MG63 (cell line): ENCODE measurements around the gene CCNG1. TPM values are rescaled to one million over a fixed set of nuclear protein-coding genes. Genes with fewer than 3 reads are reported as not detected.
"Not testable (repeated sequence)": the region's sequence is repeated elsewhere in the genome, so short reads cannot be mapped to it uniquely, and the experiment has no call there.

Experiments
- DNase-seq: peaks from one replicate; pipeline ENCODE4 v3.0.0-alpha.2; 2020
- H3K27me3 ChIP-seq: fragments of 250-450 bp; sonication (Bioruptor Pico); 2 replicates; pipeline ENCODE4 v1.5.1; 2020; ENCODE audit warnings: mild to moderate bottlenecking, moderate library complexity
- H3K36me3 ChIP-seq: fragments of 250-450 bp; sonication (Bioruptor Pico); 2 replicates; pipeline ENCODE4 v1.5.1; 2020; ENCODE audit warnings: mild to moderate bottlenecking, moderate library complexity
- H3K4me3 ChIP-seq: fragments of 250-450 bp; sonication (Bioruptor Pico); 2 replicates; pipeline ENCODE4 v1.5.1; 2020; ENCODE audit warnings: mild to moderate bottlenecking, moderate library complexity
- H3K9me3 ChIP-seq: fragments of 250-450 bp; sonication (Bioruptor Pico); 2 replicates; pipeline ENCODE4 v1.5.1; 2020; ENCODE audit warnings: mild to moderate bottlenecking, moderate library complexity
- total RNA-seq: library from RNA; depleted of rRNA; stranded (reverse); fragments of >200 nt; shearing (Covaris generic); gene quantifications from 2 replicates; pipeline ENCODE4 v1.2.3, GENCODE V29; 2014; ENCODE audit warnings: low replicate concordance

CCNG1 gene
- total RNA-seq, 1 experiment from 2014 or later, result 134 TPM

- Histone ChIP-seq H3K27me3 (peaks cover 6% of the 10 kb centered on the region; the same call in 1 of the 2 replicates), H3K4me3 (no peak overlapping the region), H3K36me3 (no peaks in the 10 kb centered on the region), H3K9me3 (no peaks in the 10 kb centered on the region)
- DNase-seq, result no peak
These were observed 4.1 kb upstream of the CCNG1 start for GRCh38 chr5:163433271-163433670.

- peaks cover 6% of the 10 kb centered on the region; the same call in 1 of the 2 replicates for H3K27me3 ChIP-seq
- peak; percentile 14 for DNase-seq
- H3K4me3 ChIP-seq, result no peak overlapping the region
- H3K9me3 ChIP-seq, result no peaks in the 10 kb centered on the region
- H3K36me3 ChIP-seq, result peaks cover 4% of the 10 kb centered on the region
These were observed 3.0 kb upstream of the CCNG1 start for GRCh38 chr5:163434401-163434866.

GRCh38 chr5:163436515-163436914 is 880 bp upstream of the CCNG1 start:
- H3K9me3 ChIP-seq, result no peaks in the 10 kb centered on the region
- H3K27me3 ChIP-seq, result no peaks in the 10 kb centered on the region
- DNase-seq, result no peak
- H3K36me3 ChIP-seq, result peaks cover 25% of the 10 kb centered on the region
- H3K4me3 ChIP-seq, result peak overlapping the region; percentile 89

- no peaks in the 10 kb centered on the region for H3K9me3 ChIP-seq
- H3K4me3 ChIP-seq, result peak overlapping the region; percentile 89
- no peak for DNase-seq
- no peaks in the 10 kb centered on the region for H3K27me3 ChIP-seq
- H3K36me3 ChIP-seq, result peaks cover 29% of the 10 kb centered on the region
These were observed 435 bp upstream of the CCNG1 start for GRCh38 chr5:163437011-163437308.

- H3K27me3 ChIP-seq, result no peaks in the 10 kb centered on the region
- DNase-seq, result peak; percentile 26
- H3K9me3 ChIP-seq, result no peaks in the 10 kb centered on the region
- H3K4me3 ChIP-seq, result peak overlapping the region; percentile 89
- H3K36me3 ChIP-seq, result peaks cover 48% of the 10 kb centered on the region
These were observed 1.7 kb downstream of the CCNG1 start for GRCh38 chr5:163439092-163439425.

- H3K4me3 ChIP-seq, result no peak overlapping the region
- H3K27me3 ChIP-seq, result no peaks in the 10 kb centered on the region
- no peaks in the 10 kb centered on the region for H3K9me3 ChIP-seq
- peaks cover 64% of the 10 kb centered on the region for H3K36me3 ChIP-seq
- no peak for DNase-seq
These were observed 3.6 kb downstream of the CCNG1 start for GRCh38 chr5:163440954-163441353.

- Histone ChIP-seq H3K27me3 (no peaks in the 10 kb centered on the region), H3K4me3 (no peak overlapping the region), H3K9me3 (no peaks in the 10 kb centered on the region), H3K36me3 (peaks cover 94% of the 10 kb centered on the region)
- no peak for DNase-seq
These were observed 7.1 kb downstream of the CCNG1 start for GRCh38 chr5:163444526-163444925.

GRCh38 chr5:163445345-163445744 is 8.0 kb downstream of the CCNG1 start:
- H3K9me3 ChIP-seq, result no peaks in the 10 kb centered on the region
- DNase-seq, result no peak
- peaks cover 92% of the 10 kb centered on the region for H3K36me3 ChIP-seq
- no peak overlapping the region for H3K4me3 ChIP-seq
- H3K27me3 ChIP-seq, result no peaks in the 10 kb centered on the region

- Histone ChIP-seq H3K27me3 (no peaks in the 10 kb centered on the region), H3K4me3 (no peak overlapping the region), H3K36me3 (peaks cover 81% of the 10 kb centered on the region), H3K9me3 (no peaks in the 10 kb centered on the region)
- DNase-seq, result no peak
These were observed 9.8 kb downstream of the CCNG1 start for GRCh38 chr5:163447191-163447590.

GRCh38 chr5:163447875-163448274 is 10.5 kb downstream of the CCNG1 start:
- H3K36me3 ChIP-seq, result peaks cover 81% of the 10 kb centered on the region
- H3K4me3 ChIP-seq, result no peak overlapping the region
- H3K27me3 ChIP-seq, result no peaks in the 10 kb centered on the region
- no peak for DNase-seq
- H3K9me3 ChIP-seq, result no peaks in the 10 kb centered on the region

- no peak for DNase-seq
- H3K4me3 ChIP-seq, result no peak overlapping the region
- H3K9me3 ChIP-seq, result no peaks in the 10 kb centered on the region
- no peaks in the 10 kb centered on the region for H3K27me3 ChIP-seq
- H3K36me3 ChIP-seq, result peaks cover 84% of the 10 kb centered on the region
These were observed 11.1 kb downstream of the CCNG1 start for GRCh38 chr5:163448491-163448890.

GRCh38 chr5:163451489-163451888 is 14.1 kb downstream of the CCNG1 start:
- H3K36me3 ChIP-seq, result peaks cover 85% of the 10 kb centered on the region
- no peak for DNase-seq
- no peaks in the 10 kb centered on the region for H3K27me3 ChIP-seq
- H3K9me3 ChIP-seq, result no peaks in the 10 kb centered on the region
- H3K4me3 ChIP-seq, result no peak overlapping the region

GRCh38 chr5:163453705-163454104 is 16.3 kb downstream of the CCNG1 start:
- Histone ChIP-seq H3K36me3 (peaks cover 73% of the 10 kb centered on the region), H3K4me3 (no peak overlapping the region), H3K27me3 (no peaks in the 10 kb centered on the region), H3K9me3 (no peaks in the 10 kb centered on the region)
- DNase-seq, result no peak

GRCh38 chr5:163455406-163455805 is 18.0 kb downstream of the CCNG1 start:
- not testable (repeated sequence) for H3K4me3 ChIP-seq, DNase-seq, H3K27me3 ChIP-seq, H3K9me3 ChIP-seq
- H3K36me3 ChIP-seq, result peaks cover 66% of the 10 kb centered on the region

- H3K36me3 ChIP-seq, result peaks cover 60% of the 10 kb centered on the region
- H3K4me3 ChIP-seq, result no peak overlapping the region
- H3K9me3 ChIP-seq, result no peaks in the 10 kb centered on the region
- DNase-seq, result no peak
- no peaks in the 10 kb centered on the region for H3K27me3 ChIP-seq
These were observed 18.7 kb downstream of the CCNG1 start for GRCh38 chr5:163456029-163456589.

GRCh38 chr5:163456840-163457239 is 19.4 kb downstream of the CCNG1 start:
- Histone ChIP-seq H3K9me3 (no peaks in the 10 kb centered on the region), H3K4me3 (no peak overlapping the region), H3K27me3 (no peaks in the 10 kb centered on the region), H3K36me3 (peaks cover 60% of the 10 kb centered on the region)
- no peak for DNase-seq

- Histone ChIP-seq H3K27me3 (no peaks in the 10 kb centered on the region), H3K9me3 (no peaks in the 10 kb centered on the region), H3K36me3 (peaks cover 50% of the 10 kb centered on the region), H3K4me3 (peak overlapping the region; percentile 95)
- no peak for DNase-seq
These were observed 21.5 kb downstream of the CCNG1 start for GRCh38 chr5:163458778-163459385.

GRCh38 chr5:163459462-163459818 is 22.0 kb downstream of the CCNG1 start:
- Histone ChIP-seq H3K36me3 (peaks cover 51% of the 10 kb centered on the region), H3K27me3 (no peaks in the 10 kb centered on the region)
- DNase-seq, result no peak

More at GRCh38 chr5:163459462-163459818, 22.0 kb downstream of the CCNG1 start:
- H3K4me3 ChIP-seq, result peak overlapping the region; percentile 95
- no peaks in the 10 kb centered on the region for H3K9me3 ChIP-seq
